SK-N-MC (cell line): ENCODE data around the gene ATXN1.

Experiments
- EZH2 ChIP-seq: fragments of 200-600 bp; sonication (generic); IDR thresholded peaks from one replicate; pipeline ENCODE4 v1.6.1; 2017; ENCODE audit warnings: antibody characterized with exemption
- POLR2AphosphoS5 ChIP-seq: IDR thresholded peaks from 2 replicates; pipeline ENCODE4 v1.6.1; 2012; ENCODE audit warnings: mild to moderate bottlenecking, low read depth, low read length, borderline replicate concordance

GRCh38 chr6:16591396-16592222 lies 169.7 kb downstream of the ATXN1 start:
- TF ChIP-seq POLR2AphosphoS5 (no peak), EZH2 (no peak)
